HCT116 (cell line): ENCODE data around the gene ESR2. TPM values are rescaled to one million over a fixed set of nuclear protein-coding genes. Genes with fewer than 3 reads are reported as not detected.

Experiments used
- ATAC-seq: fragments of 200-7000 bp; cut with Tn5 transposase; 2 replicates; pipeline ENCODE4 v1.9.1; 2020; ENCODE audit warnings: mild to moderate bottlenecking, moderate library complexity
- BruUV-seq: library from RNA; stranded (reverse); fragments of 400-500 nt; replicated peaks from 2 replicates; lab custom pipeline; 2021; lab: Mats Ljungman, UMichigan
- CTCF ChIA-PET: fragments of 300-600 bp; sonication (Branson Sonifier 250); formaldehyde crosslinking; loops from one replicate; lab custom pipeline; 2021; ENCODE audit warnings: antibody characterized with exemption; lab: Charles Lee
- POLR2A ChIA-PET: fragments of 300-600, 350-600 bp; sonication (Branson Sonifier 250); formaldehyde crosslinking; loops from one replicate; lab custom pipeline; 2021; ENCODE audit warnings: antibody characterized with exemption; lab: Charles Lee
- RAD21 ChIA-PET, 2 experiments: fragments of 300-600 bp; sonication (Branson Sonifier 250); formaldehyde crosslinking; loops; one replicate each; lab custom pipeline; 2023; ENCODE audit warnings: low total read pairs in 2 of 2; ENCODE audit not compliant: uncharacterized antibody in 2 of 2, unreplicated experiment in 2 of 2, low non-redundant PET in 1 of 2; lab: Charles Lee
- DNase-seq: peaks from one replicate; pipeline ENCODE4 v3.0.0-alpha.2; 2010; ENCODE audit warnings: low read depth, low spot score
- H2AFZ ChIP-seq: fragments of 200-600 bp; shearing (Covaris generic), sonication (generic); 2 replicates; pipeline ENCODE4 v1.6.1; 2017; ENCODE audit warnings: low read depth, mixed run types, mixed read lengths, antibody characterized with exemption, low read length; ENCODE audit not compliant: poor library complexity, severe bottlenecking
- H3K27ac ChIP-seq: 2 replicates; pipeline ENCODE4 v1.5.1; 2012; ENCODE audit warnings: low read depth, low read length
- H3K27me3 ChIP-seq: fragments of 200-600 bp; sonication (generic); 2 replicates; pipeline ENCODE4 v1.6.1; 2016; ENCODE audit warnings: mixed run types, low read length, mixed read lengths; ENCODE audit not compliant: insufficient read depth
- H3K36me3 ChIP-seq, 2 experiments: fragments of 200-500 bp in 1 of 2; fragments of 200-600 bp in 1 of 2; sonication (Bioruptor generic) in 1 of 2; sonication (generic) in 1 of 2; 2 replicates each; pipeline versions ENCODE4 v1.5.1 to v1.6.1; 2014 to 2016; ENCODE audit warnings: low read length in 2 of 2, inconsistent platforms in 1 of 2, mixed read lengths in 1 of 2, mixed run types in 1 of 2; ENCODE audit not compliant: insufficient read depth in 2 of 2, control insufficient read depth in 1 of 2
- H3K4me1 ChIP-seq, 2 experiments: fragments of 200-600 bp in 1 of 2; sonication (generic) in 1 of 2; 2 replicates each; pipeline versions ENCODE4 v1.5.1 to v1.6.1; 2012 to 2017; ENCODE audit warnings: low read length in 2 of 2, inconsistent platforms in 1 of 2, mild to moderate bottlenecking in 1 of 2, mixed read lengths in 1 of 2, mixed run types in 1 of 2, moderate library complexity in 1 of 2; ENCODE audit not compliant: insufficient read depth in 2 of 2, control insufficient read depth in 1 of 2
- H3K4me2 ChIP-seq: fragments of 200-600 bp; sonication (generic); 2 replicates; pipeline ENCODE4 v1.6.1; 2017; ENCODE audit warnings: mixed run types, low read length, mixed read lengths
- H3K4me3 ChIP-seq, 2 experiments: fragments of 200-600 bp in 1 of 2; sonication (generic) in 1 of 2; replicated peaks in 1 of 2; 2 replicates each; pipeline ENCODE4 v1.5.1; 2011 to 2016; ENCODE audit warnings: low read length in 2 of 2, control low read depth in 1 of 2, low read depth in 1 of 2, mild to moderate bottlenecking in 1 of 2, mixed read lengths in 1 of 2, mixed run types in 1 of 2
- H3K79me2 ChIP-seq: fragments of 200-600 bp; sonication (generic); 2 replicates; pipeline ENCODE4 v1.6.1; 2017; ENCODE audit warnings: mild to moderate bottlenecking, mixed run types, low read length, moderate library complexity, mixed read lengths; ENCODE audit not compliant: insufficient read depth
- H3K9ac ChIP-seq: fragments of 200-600 bp; sonication (generic); 2 replicates; pipeline ENCODE4 v1.6.1; 2016; ENCODE audit warnings: low read length, mixed read lengths
- H3K9me2 ChIP-seq: fragments of 200-600 bp; sonication (generic), shearing (Covaris generic); 2 replicates; pipeline ENCODE4 v1.6.1; 2017; ENCODE audit warnings: mixed run types, mild to moderate bottlenecking, moderate library complexity; ENCODE audit not compliant: insufficient read depth
- H3K9me3 ChIP-seq, 2 experiments: fragments of 200-500 bp in 1 of 2; fragments of 200-600 bp in 1 of 2; sonication (Bioruptor generic) in 1 of 2; sonication (generic) in 1 of 2; 2 replicates each; pipeline ENCODE4 v1.6.1; 2014 to 2017; ENCODE audit warnings: low read length in 2 of 2, mixed read lengths in 2 of 2, inconsistent platforms in 1 of 2, low read depth in 1 of 2, mild to moderate bottlenecking in 1 of 2, mixed run types in 1 of 2, moderate library complexity in 1 of 2; ENCODE audit not compliant: control insufficient read depth in 1 of 2, insufficient read depth in 1 of 2
- H4K20me1 ChIP-seq: fragments of 200-600 bp; sonication (generic), shearing (Covaris generic); 2 replicates; pipeline ENCODE4 v1.6.1; 2017; ENCODE audit warnings: mixed run types, mild to moderate bottlenecking, moderate library complexity; ENCODE audit not compliant: insufficient read depth
- CEBPB ChIP-seq: IDR thresholded peaks from 2 replicates; pipeline ENCODE4 v1.6.1; 2012; ENCODE audit warnings: low read depth
- CTCF ChIP-seq, 3 experiments: fragments of 200-600 bp in 1 of 3; sonication (generic) in 1 of 3; IDR thresholded peaks in 2 of 3; conservative IDR thresholded peaks in 1 of 3; 2 replicates each; pipeline ENCODE4 v1.5.1; 2012 to 2017; ENCODE audit warnings: low read depth in 2 of 3, low read length in 2 of 3, antibody characterized with exemption in 1 of 3, borderline replicate concordance in 1 of 3, control low read depth in 1 of 3, mild to moderate bottlenecking in 1 of 3, mixed read lengths in 1 of 3, mixed run types in 1 of 3, moderate library complexity in 1 of 3; ENCODE audit not compliant: insufficient read depth in 1 of 3
- EZH2phosphoT487 ChIP-seq: fragments of 200-600 bp; IDR thresholded peaks from 2 replicates; pipeline ENCODE4 v1.6.1; 2018; ENCODE audit warnings: antibody characterized with exemption, borderline replicate concordance
- FOSL1 ChIP-seq: IDR thresholded peaks from 2 replicates; pipeline ENCODE4 v1.6.1; 2012; ENCODE audit warnings: low read depth
- JUND ChIP-seq: IDR thresholded peaks from 2 replicates; pipeline ENCODE4 v1.6.1; 2012
- POLR2AphosphoS5 ChIP-seq: IDR thresholded peaks from 2 replicates; pipeline ENCODE4 v1.6.1; 2011; ENCODE audit warnings: mild to moderate bottlenecking, low read depth, low read length, moderate library complexity
- SIN3A ChIP-seq: IDR thresholded peaks from 2 replicates; pipeline ENCODE4 v1.6.1; 2012; ENCODE audit warnings: low read depth
- SRF ChIP-seq: IDR thresholded peaks from 2 replicates; pipeline ENCODE4 v1.6.1; 2012; ENCODE audit warnings: low read depth
- YY1 ChIP-seq: IDR thresholded peaks from 2 replicates; pipeline ENCODE4 v1.6.1; 2011; ENCODE audit warnings: low read length, low read depth, moderate library complexity, mild to moderate bottlenecking; ENCODE audit not compliant: insufficient replicate concordance; ENCODE audit errors: extremely low read depth
- ZFX ChIP-seq: fragments of 450-650 bp; IDR thresholded peaks from 2 replicates; pipeline ENCODE4 v1.6.1; 2017
- ZNF274 ChIP-seq: fragments of 200-500 bp; sonication (Bioruptor generic); IDR thresholded peaks from 2 replicates; pipeline ENCODE4 v1.6.1; 2014; ENCODE audit warnings: mild to moderate bottlenecking, low read depth, low read length, inconsistent platforms
- intact Hi-C: fragments of 100-400 bp; cut with micrococcal nuclease; formaldehyde crosslinking; loops from 2 replicates; pipeline ENCODE4 v1.10.0; 2022
- total RNA-seq: library from RNA; stranded (reverse); gene quantifications from one replicate; pipeline ENCODE4 v1.2.1, GENCODE V29; 2021; ENCODE audit not compliant: unreplicated experiment

Gene ESR2
- total RNA-seq, 1 experiment from 2014 or later: 0.32 TPM

DNA sequence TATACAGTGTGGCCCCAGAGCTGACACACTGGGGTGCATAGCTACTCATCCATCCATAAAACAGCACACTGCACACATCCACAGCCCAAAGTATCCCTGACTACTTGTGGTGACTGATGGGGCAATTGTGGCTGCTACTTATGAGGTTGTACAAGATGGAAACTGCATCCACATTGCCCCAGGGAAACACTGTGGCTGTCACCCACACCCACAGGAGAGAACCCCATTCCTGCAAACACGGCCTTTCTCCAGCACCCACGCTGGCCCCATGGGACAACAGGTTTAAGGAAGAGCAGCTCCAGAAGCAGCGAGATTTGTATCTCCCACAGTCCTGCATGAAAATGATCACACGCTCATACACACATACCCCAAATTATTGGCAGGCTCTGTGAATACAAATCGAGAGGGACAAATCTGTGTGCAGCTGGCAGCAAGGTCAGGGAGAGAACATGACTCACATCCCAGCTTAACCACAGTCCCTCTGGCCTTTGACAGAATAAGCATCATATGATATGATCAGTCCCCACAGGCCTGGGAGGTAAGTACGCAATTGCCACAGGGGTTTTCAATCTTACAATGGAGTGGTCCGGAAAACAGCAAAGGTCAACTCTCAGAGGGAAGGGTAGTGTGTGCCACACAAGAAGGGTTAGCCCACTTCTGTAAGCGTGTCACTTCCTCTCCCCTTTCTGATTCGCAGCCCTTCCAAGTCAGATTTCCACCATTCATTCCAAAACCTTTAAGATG, 61.9 kb downstream of the ESR2 start:
- H2AFZ ChIP-seq: no peak overlapping the region
- H3K9me3 ChIP-seq: no peaks in the 10 kb centered on the region
- H3K9ac ChIP-seq: no peak overlapping the region
- ChIA-PET POLR2A (no interaction called here), CTCF (no interaction called here), RAD21 (no interaction called here)
- DNase-seq: no peak
- no peaks in the 10 kb centered on the region for H3K27me3 ChIP-seq
- ATAC-seq: no peak
- H4K20me1 ChIP-seq: no peaks in the 10 kb centered on the region
- peaks cover 0 to 4% of the 10 kb centered on the region in 2 experiments; a peak in 1 of 4 replicates for H3K36me3 ChIP-seq
- intact Hi-C loops: no loop called here
- no peaks in the 10 kb centered on the region for H3K9me2 ChIP-seq
- BruUV-seq: no TSS peak
- H3K27ac ChIP-seq: no peak overlapping the region
- no peak for TF ChIP-seq SIN3A
- no peak for TF ChIP-seq EZH2phosphoT487
- no peak for TF ChIP-seq YY1
- no peak for TF ChIP-seq FOSL1
- H3K4me3 ChIP-seq: no peak overlapping the region
- no peak overlapping the region for H3K4me2 ChIP-seq
- H3K4me1 ChIP-seq: no peaks in the 10 kb centered on the region
- H3K79me2 ChIP-seq: no peaks in the 10 kb centered on the region

- ATAC-seq: no peak
- Histone ChIP-seq H3K9me2 (no peaks in the 10 kb centered on the region), H3K4me1 (no peaks in the 10 kb centered on the region), H2AFZ (no peak overlapping the region), H3K79me2 (no peaks in the 10 kb centered on the region), H3K4me2 (no peak overlapping the region), H3K4me3 (no peak overlapping the region), H3K27me3 (no peaks in the 10 kb centered on the region), H4K20me1 (no peaks in the 10 kb centered on the region), H3K9me3 (no peaks in the 10 kb centered on the region), H3K36me3 (peaks cover 0 to 4% of the 10 kb centered on the region in 2 experiments; a peak in 2 of 4 replicates), H3K9ac (no peak overlapping the region), H3K27ac (no peak overlapping the region)
- RAD21 ChIA-PET: no interaction called here
- CTCF ChIA-PET: no interaction called here
- intact Hi-C loops: no loop called here
- TF ChIP-seq EZH2phosphoT487 (no peak), SIN3A (no peak), JUND (no peak), ZFX (no peak), ZNF274 (no peak), CEBPB (no peak), CTCF (IDR thresholded peaks at IDR 0.05 in 2 of 3, conservative IDR thresholded peaks at IDR 0.05 in 1 of 3; ENCODE audit: borderline replicate concordance in 1 of 3, insufficient read depth in 1 of 3, low read depth in 2 of 3, low read length in 2 of 3) (no peak), YY1 (no peak), SRF (no peak), FOSL1 (no peak), POLR2AphosphoS5 (no peak)
- no TSS peak for BruUV-seq
- POLR2A ChIA-PET: no interaction called here
- no peak for DNase-seq
Observed at GRCh38 chr14:64229489-64229888, 64.7 kb downstream of the ESR2 start.
